Natural killer cell (primary cell): ENCODE measurements around the gene GINS1. TPM values are rescaled to one million over a fixed set of nuclear protein-coding genes. Genes with fewer than 3 reads are reported as not detected.

Experiments used
- ATAC-seq, 3 donors: fragments of 150-1000 bp in 2 of 3; fragments of 200-7000 bp in 1 of 3; cut with Tn5 transposase; 1 replicate in 1 of 3; 2 replicates in 2 of 3; pipeline ENCODE4 v1.10.0; 2021; ENCODE audit warnings: mild to moderate bottlenecking in 2 of 3, moderate library complexity in 2 of 3
- DNase-seq, 2 donors: peaks; one replicate each; pipeline versions ENCODE4 v3.0.0 to v3.0.0-alpha.2; 2013 to 2021; ENCODE audit warnings: mixed read lengths in 1 of 2
- H3K27ac ChIP-seq: one replicate; pipeline ENCODE4 v1.5.1; 2013; ENCODE audit warnings: mild to moderate bottlenecking, low read length
- H3K27me3 ChIP-seq: one replicate; pipeline ENCODE4 v1.6.1; 2013; ENCODE audit warnings: low read length; ENCODE audit not compliant: control insufficient read depth, insufficient read depth
- H3K36me3 ChIP-seq: one replicate; pipeline ENCODE4 v1.6.1; 2013; ENCODE audit warnings: low read length; ENCODE audit not compliant: control insufficient read depth, insufficient read depth
- H3K4me1 ChIP-seq: one replicate; pipeline ENCODE4 v1.6.1; 2013; ENCODE audit warnings: low read length; ENCODE audit not compliant: control insufficient read depth, insufficient read depth
- H3K4me3 ChIP-seq: one replicate; pipeline ENCODE4 v1.5.1; 2013; ENCODE audit warnings: low read length
- H3K9me3 ChIP-seq: one replicate; pipeline ENCODE4 v1.6.1; 2013; ENCODE audit warnings: low read length; ENCODE audit not compliant: control insufficient read depth, insufficient read depth
- H3K27ac Mint-ChIP-seq, 2 donors: one replicate each; pipeline ENCODE4 v1.8.0; 2022; ENCODE audit warnings: mild to moderate bottlenecking in 2 of 2, mixed read lengths in 2 of 2, moderate library complexity in 1 of 2
- H3K27me3 Mint-ChIP-seq, 2 donors: one replicate each; pipeline ENCODE4 v1.8.0; 2022; ENCODE audit warnings: low read depth in 2 of 2, mixed read lengths in 2 of 2
- H3K36me3 Mint-ChIP-seq: one replicate; pipeline ENCODE4 v1.8.0; 2022; ENCODE audit warnings: mixed read lengths
- H3K4me1 Mint-ChIP-seq, 2 donors: one replicate each; pipeline ENCODE4 v1.8.0; 2022; ENCODE audit warnings: mixed read lengths in 2 of 2
- H3K4me3 Mint-ChIP-seq: one replicate; pipeline ENCODE4 v1.8.0; 2022; ENCODE audit warnings: mild to moderate bottlenecking, moderate library complexity, mixed read lengths
- H3K9me3 Mint-ChIP-seq, 2 donors: one replicate each; pipeline ENCODE4 v1.8.0; 2022; ENCODE audit warnings: mixed read lengths in 2 of 2
- CTCF ChIP-seq: fragments of 200-600 bp; IDR thresholded peaks from one replicate; pipeline ENCODE4 v1.8.0; 2022; ENCODE audit warnings: antibody characterized with exemption
- WGBS: methylation state at CpG from one replicate; pipeline ENCODE4 v1.1.7; 2013; ENCODE audit warnings: missing lambda C conversion rate; ENCODE audit not compliant: insufficient coverage; 5-methylcytosine and 5-hydroxymethylcytosine counted together
- intact Hi-C: fragments of 100-400 bp; cut with micrococcal nuclease; formaldehyde crosslinking; loops from one replicate; pipeline ENCODE4 v1.14.2; 2022
- total RNA-seq, 4 donors: library from RNA; stranded (reverse); fragments of 120-200 nt in 1 of 4; gene quantifications; one replicate each; pipeline versions ENCODE4 v1.2.3 to v1.2.4, GENCODE V29; 2013 to 2022

GINS1 gene
- total RNA-seq, 3 donors from 2014 or later (not counting 1 experiment from before 2014, with no cell fraction given) = 1.3 to 1.5 (median 1.4) TPM

GRCh38 chr20:25374842-25375241 is 32.6 kb upstream of the GINS1 start:
- DNase-seq (no peak), ATAC-seq (no peak)
- Mint-ChIP-seq H3K27me3 (no peaks in the 10 kb centered on the region), H3K27ac (peak overlapping the region in 1 of 2 donors; percentile 39), H3K9me3 (no peaks in the 10 kb centered on the region), H3K36me3 (no peaks in the 10 kb centered on the region), H3K4me1 (peaks cover 34 to 35% of the 10 kb centered on the region in 2 donors), H3K4me3 (no peak overlapping the region)
- 91% methylated on average over 2 of the region's 2 CpGs for WGBS
- no peak overlapping the region for H3K27ac ChIP-seq
- no peaks in the 10 kb centered on the region for H3K9me3 ChIP-seq
- H3K4me3 ChIP-seq = no peak overlapping the region
- H3K27me3 ChIP-seq = no peaks in the 10 kb centered on the region
- no peak for TF ChIP-seq CTCF
- H3K4me1 ChIP-seq = no peaks in the 10 kb centered on the region
- H3K36me3 ChIP-seq = no peaks in the 10 kb centered on the region
- intact Hi-C loops = no loop called here

- H3K27ac Mint-ChIP-seq = no peak overlapping the region
- no peaks in the 10 kb centered on the region for H3K36me3 Mint-ChIP-seq
- intact Hi-C loops = no loop called here
- no peaks in the 10 kb centered on the region for H3K27me3 Mint-ChIP-seq
- Histone ChIP-seq H3K27me3 (no peaks in the 10 kb centered on the region), H3K4me1 (no peaks in the 10 kb centered on the region), H3K4me3 (no peak overlapping the region), H3K36me3 (no peaks in the 10 kb centered on the region), H3K27ac (no peak overlapping the region), H3K9me3 (no peaks in the 10 kb centered on the region)
- TF ChIP-seq CTCF = no peak
- peaks cover 30 to 46% of the 10 kb centered on the region in 2 donors for H3K4me1 Mint-ChIP-seq
- H3K4me3 Mint-ChIP-seq = no peak overlapping the region
- 97% methylated on average over 4 of the region's 4 CpGs for WGBS
- no peaks in the 10 kb centered on the region for H3K9me3 Mint-ChIP-seq
- no peak for ATAC-seq
- DNase-seq = no peak
These were observed 31.2 kb upstream of the GINS1 start for GRCh38 chr20:25376236-25376635.

- intact Hi-C loops = no loop called here
- ATAC-seq = no peak
- H3K27ac Mint-ChIP-seq = no peak overlapping the region
- Histone ChIP-seq H3K9me3 (no peaks in the 10 kb centered on the region), H3K4me1 (no peaks in the 10 kb centered on the region), H3K27me3 (no peaks in the 10 kb centered on the region), H3K27ac (no peak overlapping the region), H3K36me3 (no peaks in the 10 kb centered on the region), H3K4me3 (no peak overlapping the region)
- H3K27me3 Mint-ChIP-seq = no peaks in the 10 kb centered on the region
- H3K4me1 Mint-ChIP-seq = peaks cover 28 to 44% of the 10 kb centered on the region in 2 donors
- no peak for DNase-seq
- no peaks in the 10 kb centered on the region for H3K9me3 Mint-ChIP-seq
- TF ChIP-seq CTCF = no peak
- H3K36me3 Mint-ChIP-seq = no peaks in the 10 kb centered on the region
- H3K4me3 Mint-ChIP-seq = no peak overlapping the region
- WGBS = 94% methylated on average over 2 of the region's 2 CpGs
These were observed 30.6 kb upstream of the GINS1 start for GRCh38 chr20:25376886-25377285.

- no peak overlapping the region for H3K4me3 ChIP-seq
- no peaks in the 10 kb centered on the region for H3K36me3 Mint-ChIP-seq
- H3K27ac Mint-ChIP-seq = no peak overlapping the region
- no peak for TF ChIP-seq CTCF
- intact Hi-C loops = no loop called here
- H3K27me3 ChIP-seq = no peaks in the 10 kb centered on the region
- no peaks in the 10 kb centered on the region for H3K27me3 Mint-ChIP-seq
- H3K9me3 ChIP-seq = no peaks in the 10 kb centered on the region
- H3K36me3 ChIP-seq = peaks cover 3% of the 10 kb centered on the region
- no peaks in the 10 kb centered on the region for H3K4me1 ChIP-seq
- 96% methylated on average over 5 of the region's 5 CpGs for WGBS
- H3K27ac ChIP-seq = no peak overlapping the region
- H3K9me3 Mint-ChIP-seq = no peaks in the 10 kb centered on the region
- no peak overlapping the region for H3K4me3 Mint-ChIP-seq
- DNase-seq = no peak
- H3K4me1 Mint-ChIP-seq = peaks cover 38 to 54% of the 10 kb centered on the region in 2 donors
- no peak for ATAC-seq
These were observed 29.1 kb upstream of the GINS1 start for GRCh38 chr20:25378189-25378883.
